Suprapubic skin (tissue), 4 donors: ENCODE data around the gene ZC3H4.

ENCODE experiments used
- POLR2A ChIP-seq, 2 donors: fragments of 450-650 bp; IDR thresholded peaks; one replicate each; pipeline ENCODE4 v1.6.1; 2017; ENCODE audit warnings: antibody characterized with exemption in 2 of 2, mild to moderate bottlenecking in 2 of 2, moderate library complexity in 2 of 2
- POLR2AphosphoS5 ChIP-seq, 3 donors: sonication (generic); formaldehyde crosslinking; IDR thresholded peaks; one replicate each; pipeline ENCODE4 v1.6.1; 2017; ENCODE audit warnings: antibody characterized with exemption in 3 of 3
- TF ChIP-seq, protein P1 (sequence below), 2 donors: fragments of 200-600 bp in 1 of 2; fragments of 450-650 bp in 1 of 2; sonication (generic) in 1 of 2; IDR thresholded peaks; one replicate each; pipeline ENCODE4 v1.5.1; 2016 to 2019; ENCODE audit warnings: antibody characterized with exemption in 2 of 2, mild to moderate bottlenecking in 1 of 2, moderate library complexity in 1 of 2

DNA sequence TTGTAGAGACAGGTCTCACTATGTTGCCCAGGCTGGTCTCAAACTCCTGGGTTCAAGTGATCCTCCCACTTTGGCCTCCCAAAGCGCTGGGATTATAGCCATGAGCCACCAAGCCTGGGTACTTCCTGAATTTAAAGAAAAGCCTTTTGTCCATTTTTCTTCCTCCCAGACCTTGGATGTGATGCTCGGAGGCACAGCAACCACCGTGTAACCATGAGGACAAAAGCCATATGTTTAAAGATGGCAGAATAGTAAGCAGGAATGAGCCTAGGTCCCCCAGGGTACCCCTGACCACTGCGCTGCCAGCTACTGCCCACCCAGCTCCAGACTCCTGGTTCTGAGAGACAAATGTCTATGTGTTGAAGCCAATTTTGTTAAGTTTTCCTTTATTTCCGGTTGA lies 31.1 kb downstream of the ZC3H4 start:
- TF ChIP-seq, protein P1, sequence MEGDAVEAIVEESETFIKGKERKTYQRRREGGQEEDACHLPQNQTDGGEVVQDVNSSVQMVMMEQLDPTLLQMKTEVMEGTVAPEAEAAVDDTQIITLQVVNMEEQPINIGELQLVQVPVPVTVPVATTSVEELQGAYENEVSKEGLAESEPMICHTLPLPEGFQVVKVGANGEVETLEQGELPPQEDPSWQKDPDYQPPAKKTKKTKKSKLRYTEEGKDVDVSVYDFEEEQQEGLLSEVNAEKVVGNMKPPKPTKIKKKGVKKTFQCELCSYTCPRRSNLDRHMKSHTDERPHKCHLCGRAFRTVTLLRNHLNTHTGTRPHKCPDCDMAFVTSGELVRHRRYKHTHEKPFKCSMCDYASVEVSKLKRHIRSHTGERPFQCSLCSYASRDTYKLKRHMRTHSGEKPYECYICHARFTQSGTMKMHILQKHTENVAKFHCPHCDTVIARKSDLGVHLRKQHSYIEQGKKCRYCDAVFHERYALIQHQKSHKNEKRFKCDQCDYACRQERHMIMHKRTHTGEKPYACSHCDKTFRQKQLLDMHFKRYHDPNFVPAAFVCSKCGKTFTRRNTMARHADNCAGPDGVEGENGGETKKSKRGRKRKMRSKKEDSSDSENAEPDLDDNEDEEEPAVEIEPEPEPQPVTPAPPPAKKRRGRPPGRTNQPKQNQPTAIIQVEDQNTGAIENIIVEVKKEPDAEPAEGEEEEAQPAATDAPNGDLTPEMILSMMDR (IDR thresholded peaks at IDR 0.05), result no peak
- TF ChIP-seq POLR2A (IDR thresholded peaks at IDR 0.05) (no peak), POLR2AphosphoS5 (IDR thresholded peaks at IDR 0.05) (no peak)
